Measurements from ENCODE around the gene COL5A2. TPM values are rescaled to one million over a fixed set of nuclear protein-coding genes. Genes with fewer than 3 reads are reported as not detected.

Gene COL5A2
- total and polyA plus RNA-seq, 10 of the 15 experiments (the other 5 are each of a cell fraction or from before 2014, with no cell fraction given) = 0.04 to 0.85 (median 0.39) TPM

DNA sequence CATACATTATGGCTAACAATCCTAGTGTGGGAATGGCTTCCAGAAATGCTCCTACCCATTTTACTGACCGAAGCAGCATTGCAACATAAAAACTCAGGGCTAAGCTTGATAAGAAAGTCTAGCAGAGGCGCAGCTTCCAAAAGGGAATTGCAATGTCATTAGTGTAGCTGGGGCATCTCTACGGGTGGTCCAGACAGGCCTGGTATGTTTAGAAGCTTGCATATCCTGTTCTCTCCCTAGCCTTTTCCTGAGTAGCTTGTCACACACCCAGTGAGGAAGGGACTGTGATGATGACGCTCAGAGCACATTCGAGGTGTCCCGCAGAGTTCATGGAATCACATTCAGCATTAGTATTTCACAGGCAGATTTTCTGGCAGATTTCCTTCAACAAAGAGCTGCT, 38.0 kb upstream of the COL5A2 start:
- H3K9ac ChIP-seq (ENCODE audit: control insufficient read depth, insufficient read depth, low read length) = no peak overlapping the region
- TF ChIP-seq, protein P1, sequence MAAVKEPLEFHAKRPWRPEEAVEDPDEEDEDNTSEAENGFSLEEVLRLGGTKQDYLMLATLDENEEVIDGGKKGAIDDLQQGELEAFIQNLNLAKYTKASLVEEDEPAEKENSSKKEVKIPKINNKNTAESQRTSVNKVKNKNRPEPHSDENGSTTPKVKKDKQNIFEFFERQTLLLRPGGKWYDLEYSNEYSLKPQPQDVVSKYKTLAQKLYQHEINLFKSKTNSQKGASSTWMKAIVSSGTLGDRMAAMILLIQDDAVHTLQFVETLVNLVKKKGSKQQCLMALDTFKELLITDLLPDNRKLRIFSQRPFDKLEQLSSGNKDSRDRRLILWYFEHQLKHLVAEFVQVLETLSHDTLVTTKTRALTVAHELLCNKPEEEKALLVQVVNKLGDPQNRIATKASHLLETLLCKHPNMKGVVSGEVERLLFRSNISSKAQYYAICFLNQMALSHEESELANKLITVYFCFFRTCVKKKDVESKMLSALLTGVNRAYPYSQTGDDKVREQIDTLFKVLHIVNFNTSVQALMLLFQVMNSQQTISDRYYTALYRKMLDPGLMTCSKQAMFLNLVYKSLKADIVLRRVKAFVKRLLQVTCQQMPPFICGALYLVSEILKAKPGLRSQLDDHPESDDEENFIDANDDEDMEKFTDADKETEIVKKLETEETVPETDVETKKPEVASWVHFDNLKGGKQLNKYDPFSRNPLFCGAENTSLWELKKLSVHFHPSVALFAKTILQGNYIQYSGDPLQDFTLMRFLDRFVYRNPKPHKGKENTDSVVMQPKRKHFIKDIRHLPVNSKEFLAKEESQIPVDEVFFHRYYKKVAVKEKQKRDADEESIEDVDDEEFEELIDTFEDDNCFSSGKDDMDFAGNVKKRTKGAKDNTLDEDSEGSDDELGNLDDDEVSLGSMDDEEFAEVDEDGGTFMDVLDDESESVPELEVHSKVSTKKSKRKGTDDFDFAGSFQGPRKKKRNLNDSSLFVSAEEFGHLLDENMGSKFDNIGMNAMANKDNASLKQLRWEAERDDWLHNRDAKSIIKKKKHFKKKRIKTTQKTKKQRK (IDR thresholded peaks at IDR 0.05; ENCODE audit: low read depth, low read length) = no peak
- no peak for TF ChIP-seq BCL11A (IDR thresholded peaks at IDR 0.05; ENCODE audit: low read depth, low read length)
- no peak for TF ChIP-seq NFYA (IDR thresholded peaks at IDR 0.05; ENCODE audit: borderline replicate concordance, low read depth, low read length)
- TF ChIP-seq MYC (IDR thresholded peaks at IDR 0.05; ENCODE audit: insufficient read depth, insufficient read length, insufficient replicate concordance, low read length, severe bottlenecking) = no peak
- TF ChIP-seq, protein P2, sequence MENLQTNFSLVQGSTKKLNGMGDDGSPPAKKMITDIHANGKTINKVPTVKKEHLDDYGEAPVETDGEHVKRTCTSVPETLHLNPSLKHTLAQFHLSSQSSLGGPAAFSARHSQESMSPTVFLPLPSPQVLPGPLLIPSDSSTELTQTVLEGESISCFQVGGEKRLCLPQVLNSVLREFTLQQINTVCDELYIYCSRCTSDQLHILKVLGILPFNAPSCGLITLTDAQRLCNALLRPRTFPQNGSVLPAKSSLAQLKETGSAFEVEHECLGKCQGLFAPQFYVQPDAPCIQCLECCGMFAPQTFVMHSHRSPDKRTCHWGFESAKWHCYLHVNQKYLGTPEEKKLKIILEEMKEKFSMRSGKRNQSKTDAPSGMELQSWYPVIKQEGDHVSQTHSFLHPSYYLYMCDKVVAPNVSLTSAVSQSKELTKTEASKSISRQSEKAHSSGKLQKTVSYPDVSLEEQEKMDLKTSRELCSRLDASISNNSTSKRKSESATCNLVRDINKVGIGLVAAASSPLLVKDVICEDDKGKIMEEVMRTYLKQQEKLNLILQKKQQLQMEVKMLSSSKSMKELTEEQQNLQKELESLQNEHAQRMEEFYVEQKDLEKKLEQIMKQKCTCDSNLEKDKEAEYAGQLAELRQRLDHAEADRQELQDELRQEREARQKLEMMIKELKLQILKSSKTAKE (IDR thresholded peaks at IDR 0.05; ENCODE audit: low read depth, poor library complexity, severe bottlenecking) = no peak
- TF ChIP-seq ZZZ3 (IDR thresholded peaks at IDR 0.05; ENCODE audit: control insufficient read depth, insufficient read length, low read depth) = no peak
- no peak for TF ChIP-seq POU2F2 (IDR thresholded peaks at IDR 0.05; ENCODE audit: borderline replicate concordance, low read depth, low read length)
- TF ChIP-seq WRNIP1 (IDR thresholded peaks at IDR 0.05; ENCODE audit: borderline replicate concordance, low read depth, low read length) = no peak
- TF ChIP-seq, protein P3, sequence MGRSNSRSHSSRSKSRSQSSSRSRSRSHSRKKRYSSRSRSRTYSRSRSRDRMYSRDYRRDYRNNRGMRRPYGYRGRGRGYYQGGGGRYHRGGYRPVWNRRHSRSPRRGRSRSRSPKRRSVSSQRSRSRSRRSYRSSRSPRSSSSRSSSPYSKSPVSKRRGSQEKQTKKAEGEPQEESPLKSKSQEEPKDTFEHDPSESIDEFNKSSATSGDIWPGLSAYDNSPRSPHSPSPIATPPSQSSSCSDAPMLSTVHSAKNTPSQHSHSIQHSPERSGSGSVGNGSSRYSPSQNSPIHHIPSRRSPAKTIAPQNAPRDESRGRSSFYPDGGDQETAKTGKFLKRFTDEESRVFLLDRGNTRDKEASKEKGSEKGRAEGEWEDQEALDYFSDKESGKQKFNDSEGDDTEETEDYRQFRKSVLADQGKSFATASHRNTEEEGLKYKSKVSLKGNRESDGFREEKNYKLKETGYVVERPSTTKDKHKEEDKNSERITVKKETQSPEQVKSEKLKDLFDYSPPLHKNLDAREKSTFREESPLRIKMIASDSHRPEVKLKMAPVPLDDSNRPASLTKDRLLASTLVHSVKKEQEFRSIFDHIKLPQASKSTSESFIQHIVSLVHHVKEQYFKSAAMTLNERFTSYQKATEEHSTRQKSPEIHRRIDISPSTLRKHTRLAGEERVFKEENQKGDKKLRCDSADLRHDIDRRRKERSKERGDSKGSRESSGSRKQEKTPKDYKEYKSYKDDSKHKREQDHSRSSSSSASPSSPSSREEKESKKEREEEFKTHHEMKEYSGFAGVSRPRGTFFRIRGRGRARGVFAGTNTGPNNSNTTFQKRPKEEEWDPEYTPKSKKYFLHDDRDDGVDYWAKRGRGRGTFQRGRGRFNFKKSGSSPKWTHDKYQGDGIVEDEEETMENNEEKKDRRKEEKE (IDR thresholded peaks at IDR 0.05) = no peak
- TF ChIP-seq HDGF (IDR thresholded peaks at IDR 0.05) = no peak
- no peak for TF ChIP-seq PML (IDR thresholded peaks at IDR 0.05; ENCODE audit: low read length)
- no peak for TF ChIP-seq PAX8 (IDR thresholded peaks at IDR 0.05)
- SMC1A ChIA-PET (ENCODE audit: uncharacterized antibody, unreplicated experiment) = no interaction called here

More for the DNA sequence above, 38.0 kb upstream of the COL5A2 start:
- CTCF ChIA-PET = no interaction called here
- RAD21 ChIA-PET (ENCODE audit: unreplicated experiment) = no interaction called here
- POLR2A ChIA-PET = no interaction called here
- WGBS (ENCODE audit: insufficient coverage, insufficient replicate concordance, low lambda C conversion rate, missing lambda C conversion rate) = 38% methylated on average over 6 of the region's 6 CpGs
- Histone ChIP-seq H2AFZ (ENCODE audit: control insufficient read depth, low read depth, low read length) (no peak overlapping the region), H3K4me1 (ENCODE audit: control insufficient read depth, insufficient read depth, low read length) (no peaks in the 10 kb centered on the region), H3K4me2 (ENCODE audit: control insufficient read depth, insufficient read depth) (no peak overlapping the region), H4K20me1 (ENCODE audit: control insufficient read depth, insufficient read depth) (no peaks in the 10 kb centered on the region), H3K36me3 (ENCODE audit: control insufficient read depth in 2 of 2, insufficient read depth in 2 of 2, low read length in 1 of 2) (no peaks in the 10 kb centered on the region), H3K27ac (ENCODE audit: control insufficient read depth, insufficient read depth) (no peak overlapping the region), H3K79me2 (ENCODE audit: control insufficient read depth, insufficient read depth, low read length) (no peaks in the 10 kb centered on the region), H3K9me3 (replicated peaks; ENCODE audit: control insufficient read depth, insufficient read depth, low read length) (no peaks in the 10 kb centered on the region), H3K27me3 (replicated peaks in 1 of 2; ENCODE audit: control insufficient read depth in 2 of 2, insufficient read depth in 2 of 2, low read length in 1 of 2) (no peaks in the 10 kb centered on the region), H3K4me3 (no peak overlapping the region)
- ATAC-seq (no peak), DNase-seq (ENCODE audit: low read depth, low spot score) (no peak), FAIRE-seq (no peak)
- intact Hi-C loops (cut with micrococcal nuclease; ENCODE audit: unreplicated experiment) = no loop called here
- BruUV-seq (replicated peaks) = no TSS peak
- in situ Hi-C loops (cut with MboI) = no loop called here

Data from GM12878 (cell line).